Lower lobe of right lung (tissue), 2 donors: ENCODE results near the gene LIMCH1. TPM values are rescaled to one million over a fixed set of nuclear protein-coding genes. Genes with fewer than 3 reads are reported as not detected.

Experiments
- ATAC-seq, 2 donors: fragments of 200-7000 bp; cut with Tn5 transposase; one replicate each; pipeline ENCODE4 v1.9.1; 2020 to 2022; ENCODE audit warnings: mild to moderate bottlenecking in 2 of 2, moderate library complexity in 2 of 2
- DNase-seq: peaks from one replicate; pipeline ENCODE4 v3.0.0-alpha.2; 2020
- H3K27ac ChIP-seq: fragments of 200-600 bp; one replicate; pipeline ENCODE4 v1.8.0; 2022
- H3K27me3 ChIP-seq: fragments of 200-600 bp; one replicate; pipeline ENCODE4 v1.8.0; 2022; ENCODE audit warnings: low read depth
- H3K36me3 ChIP-seq: fragments of 200-600 bp; one replicate; pipeline ENCODE4 v1.8.0; 2022; ENCODE audit warnings: mild to moderate bottlenecking
- H3K4me1 ChIP-seq: fragments of 200-600 bp; one replicate; pipeline ENCODE4 v1.8.0; 2022
- H3K4me3 ChIP-seq: fragments of 200-600 bp; one replicate; pipeline ENCODE4 v1.8.0; 2022; ENCODE audit warnings: mild to moderate bottlenecking
- H3K9me3 ChIP-seq: fragments of 200-600 bp; one replicate; pipeline ENCODE4 v1.8.0; 2022
- CTCF ChIP-seq: fragments of 200-600 bp; IDR thresholded peaks from one replicate; pipeline ENCODE4 v1.8.0; 2022; ENCODE audit warnings: antibody characterized with exemption, mild to moderate bottlenecking
- intact Hi-C: fragments of 100-400 bp; cut with DNase I; formaldehyde crosslinking; loops from one replicate; pipeline ENCODE4 v1.11.0; 2022
- total RNA-seq: library from RNA; stranded (reverse); fragmentation: NEBNext Ultra II Directional; extraction: Animal tissue kit (Norgen Biotek cat#: 25700); gene quantifications from one replicate; pipeline ENCODE4 v1.2.1, GENCODE V29; 2021
- donor health status: DM: no; HTN: yes; CAD: no; lungs with severe emphysema.

Gene LIMCH1
- total RNA-seq, 1 donor from 2014 or later: 267 TPM

GRCh38 chr4:41506130-41506529 lies 31.8 kb upstream of the LIMCH1 start:
- Histone ChIP-seq H3K9me3 (no peaks in the 10 kb centered on the region), H3K4me1 (peaks cover 27% of the 10 kb centered on the region), H3K27me3 (no peaks in the 10 kb centered on the region), H3K36me3 (no peaks in the 10 kb centered on the region), H3K27ac (no peak overlapping the region), H3K4me3 (no peak overlapping the region)
- no peak for TF ChIP-seq CTCF
- ATAC-seq (peak; percentile 78 to 87), DNase-seq (no peak)
- intact Hi-C loops: no loop called here

GRCh38 chr4:41507291-41507947 lies 30.5 kb upstream of the LIMCH1 start:
- Histone ChIP-seq H3K36me3 (no peaks in the 10 kb centered on the region), H3K9me3 (no peaks in the 10 kb centered on the region), H3K27me3 (no peaks in the 10 kb centered on the region), H3K4me3 (no peak overlapping the region), H3K4me1 (peaks cover 29% of the 10 kb centered on the region), H3K27ac (peak overlapping the region; percentile 2)
- ATAC-seq (no peak), DNase-seq (no peak)
- intact Hi-C loops: no loop called here
- no peak for TF ChIP-seq CTCF

GRCh38 chr4:41509451-41509866 lies 28.5 kb upstream of the LIMCH1 start:
- DNase-seq (no peak), ATAC-seq (no peak)
- H3K4me3 ChIP-seq: no peak overlapping the region
- H3K9me3 ChIP-seq: no peaks in the 10 kb centered on the region
- H3K36me3 ChIP-seq: no peaks in the 10 kb centered on the region
- H3K27me3 ChIP-seq: no peaks in the 10 kb centered on the region
- no peak for TF ChIP-seq CTCF
- peaks cover 39% of the 10 kb centered on the region for H3K4me1 ChIP-seq
- H3K27ac ChIP-seq: no peak overlapping the region
- intact Hi-C loops: no loop called here

- Histone ChIP-seq H3K4me1 (peaks cover 39% of the 10 kb centered on the region), H3K27ac (no peak overlapping the region), H3K9me3 (no peaks in the 10 kb centered on the region), H3K27me3 (no peaks in the 10 kb centered on the region), H3K36me3 (no peaks in the 10 kb centered on the region), H3K4me3 (no peak overlapping the region)
- no peak for ATAC-seq
- DNase-seq: no peak
- TF ChIP-seq CTCF: no peak
- intact Hi-C loops: no loop called here
These were observed 27.8 kb upstream of the LIMCH1 start for GRCh38 chr4:41510179-41510578.

- ATAC-seq (no peak), DNase-seq (no peak)
- intact Hi-C loops: no loop called here
- Histone ChIP-seq H3K36me3 (no peaks in the 10 kb centered on the region), H3K4me1 (peaks cover 38% of the 10 kb centered on the region), H3K27ac (no peak overlapping the region), H3K9me3 (no peaks in the 10 kb centered on the region), H3K4me3 (no peak overlapping the region), H3K27me3 (no peaks in the 10 kb centered on the region)
- TF ChIP-seq CTCF: no peak
These were observed 25.8 kb upstream of the LIMCH1 start for GRCh38 chr4:41512136-41512535.
